Adrenal gland (tissue), 5 donors: ENCODE data around the gene COL1A1.

Experiments used
- CTCF ChIP-seq, 6 experiments: fragments of 450-650 bp in 4 of 6; fragments of 200-600 bp in 2 of 6; sonication (generic) in 1 of 6; IDR thresholded peaks; 1 replicate in 5 of 6; 2 replicates in 1 of 6; pipeline versions ENCODE4 v1.5.1 to v1.8.0; 2016 to 2021; ENCODE audit warnings: antibody characterized with exemption in 6 of 6, mild to moderate bottlenecking in 2 of 6, moderate library complexity in 1 of 6
- POLR2A ChIP-seq, 2 donors: fragments of 450-650 bp; IDR thresholded peaks; one replicate each; pipeline ENCODE4 v1.6.1; 2017; ENCODE audit warnings: antibody characterized with exemption in 2 of 2, mild to moderate bottlenecking in 2 of 2, moderate library complexity in 1 of 2
- donor health status: DM: no; HTN: no; CAD: no.

DNA sequence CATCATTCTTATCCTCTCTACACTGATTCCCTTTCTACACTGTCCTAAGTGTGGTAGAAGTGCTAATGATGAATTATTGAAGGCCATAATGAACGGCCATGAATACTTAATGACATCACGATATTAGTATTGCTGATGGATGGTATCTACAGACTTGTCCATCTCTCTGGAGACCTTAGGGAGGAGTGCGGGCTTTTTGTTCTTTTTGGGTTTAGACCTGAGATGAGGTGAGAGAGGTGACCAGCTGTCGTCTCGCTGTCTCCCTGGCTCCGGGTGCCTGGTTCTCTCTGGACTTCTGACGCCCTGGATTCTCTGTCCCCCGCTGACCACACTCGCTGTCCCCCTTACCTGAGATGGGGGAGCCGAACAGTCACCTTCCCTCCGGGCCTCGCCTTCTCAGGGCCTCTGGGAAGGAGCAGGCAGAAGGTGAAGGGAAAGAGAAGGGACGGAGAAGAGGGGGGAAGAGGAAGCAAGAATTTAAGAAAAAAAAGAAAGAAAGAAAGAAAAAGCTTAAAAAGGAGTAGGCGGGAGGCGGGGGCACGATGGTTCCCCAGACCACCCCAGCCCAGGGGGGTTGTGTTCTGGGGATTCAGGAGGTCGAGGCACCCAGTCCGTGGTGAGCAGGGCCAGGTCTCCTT lies 18.5 kb downstream of the COL1A1 start:
- TF ChIP-seq CTCF (IDR thresholded peaks at IDR 0.05), result no peak
- TF ChIP-seq POLR2A (IDR thresholded peaks at IDR 0.05), result no peak
